Measurements from ENCODE around the gene SERTAD3.
"Not testable (repeated sequence)": the region's sequence is repeated elsewhere in the genome, so short reads cannot be mapped to it uniquely, and the experiment has no call there.

Gene SERTAD3

GRCh38 chr19:40450664-40451063 is 6.5 kb upstream of the SERTAD3 start:
- Mint-ChIP-seq H3K27me3 (no peaks in the 10 kb centered on the region), H3K27ac (ENCODE audit: low read depth) (no peak overlapping the region), H3K9me3 (no peaks in the 10 kb centered on the region), H3K4me1 (no peaks in the 10 kb centered on the region), H3K36me3 (ENCODE audit: insufficient read depth) (peaks cover 1% of the 10 kb centered on the region), H3K4me3 (no peak overlapping the region)
- DNase-seq (ENCODE audit: low spot score in 2 of 2) (no peak), ATAC-seq (replicated peaks; ENCODE audit: extremely low read depth, poor library complexity, severe bottlenecking) (no peak)

- ATAC-seq (replicated peaks; ENCODE audit: extremely low read depth, poor library complexity, severe bottlenecking): no peak
- no peak for DNase-seq (ENCODE audit: low spot score in 2 of 2)
- Mint-ChIP-seq H3K27ac (ENCODE audit: low read depth) (no peak overlapping the region), H3K4me1 (peaks cover 7% of the 10 kb centered on the region), H3K4me3 (no peak overlapping the region), H3K9me3 (no peaks in the 10 kb centered on the region), H3K36me3 (ENCODE audit: insufficient read depth) (peaks cover 5% of the 10 kb centered on the region), H3K27me3 (no peaks in the 10 kb centered on the region)
Observed at GRCh38 chr19:40449506-40449905, 5.4 kb upstream of the SERTAD3 start.

- ATAC-seq (replicated peaks; ENCODE audit: extremely low read depth, poor library complexity, severe bottlenecking) (no peak), DNase-seq (ENCODE audit: low spot score in 2 of 2) (no peak)
- Mint-ChIP-seq H3K27ac (ENCODE audit: low read depth) (peak overlapping the region; percentile 23), H3K27me3 (no peaks in the 10 kb centered on the region), H3K4me3 (peak overlapping the region; percentile 19), H3K4me1 (peaks cover 28% of the 10 kb centered on the region), H3K9me3 (no peaks in the 10 kb centered on the region), H3K36me3 (ENCODE audit: insufficient read depth) (peaks cover 19% of the 10 kb centered on the region)
Observed at GRCh38 chr19:40446263-40446784, 2.2 kb upstream of the SERTAD3 start.

GRCh38 chr19:40445780-40446262 is 1.7 kb upstream of the SERTAD3 start:
- ATAC-seq (replicated peaks; ENCODE audit: extremely low read depth, poor library complexity, severe bottlenecking): no peak
- Mint-ChIP-seq H3K4me3 (no peak overlapping the region), H3K27me3 (no peaks in the 10 kb centered on the region), H3K4me1 (peaks cover 28% of the 10 kb centered on the region), H3K27ac (ENCODE audit: low read depth) (peak overlapping the region; percentile 98), H3K9me3 (no peaks in the 10 kb centered on the region), H3K36me3 (ENCODE audit: insufficient read depth) (peaks cover 24% of the 10 kb centered on the region)
- no peak for DNase-seq (ENCODE audit: low spot score in 2 of 2)

GRCh38 chr19:40444825-40445312 is 734 bp upstream of the SERTAD3 start:
- Mint-ChIP-seq H3K27me3 (no peaks in the 10 kb centered on the region), H3K4me1 (peaks cover 28% of the 10 kb centered on the region), H3K9me3 (no peaks in the 10 kb centered on the region), H3K27ac (ENCODE audit: low read depth) (peak overlapping the region; percentile 98), H3K36me3 (ENCODE audit: insufficient read depth) (peaks cover 28% of the 10 kb centered on the region), H3K4me3 (peak overlapping the region; percentile 99)
- ATAC-seq (replicated peaks; ENCODE audit: extremely low read depth, poor library complexity, severe bottlenecking): no peak
- DNase-seq (ENCODE audit: low spot score in 2 of 2): no peak

- Mint-ChIP-seq H3K9me3 (no peaks in the 10 kb centered on the region), H3K4me3 (peak overlapping the region; percentile 99), H3K27me3 (no peaks in the 10 kb centered on the region), H3K4me1 (peaks cover 29% of the 10 kb centered on the region), H3K36me3 (ENCODE audit: insufficient read depth) (peaks cover 27% of the 10 kb centered on the region), H3K27ac (ENCODE audit: low read depth) (peak overlapping the region; percentile 98)
- DNase-seq (ENCODE audit: low spot score in 2 of 2) (peak; percentile 94 to 99), ATAC-seq (replicated peaks; ENCODE audit: extremely low read depth, poor library complexity, severe bottlenecking) (peak; percentile 78)
Observed at GRCh38 chr19:40443131-40443999, 770 bp downstream of the SERTAD3 start.

GRCh38 chr19:40442328-40443130 is 1.6 kb downstream of the SERTAD3 start:
- H3K9me3 Mint-ChIP-seq: no peaks in the 10 kb centered on the region
- H3K4me3 Mint-ChIP-seq: peak overlapping the region; percentile 99
- peaks cover 27% of the 10 kb centered on the region for H3K36me3 Mint-ChIP-seq (ENCODE audit: insufficient read depth)
- DNase-seq (ENCODE audit: low spot score in 2 of 2) (no peak), ATAC-seq (replicated peaks; ENCODE audit: extremely low read depth, poor library complexity, severe bottlenecking) (no peak)
- no peaks in the 10 kb centered on the region for H3K27me3 Mint-ChIP-seq
- H3K27ac Mint-ChIP-seq (ENCODE audit: low read depth): peak overlapping the region; percentile 98
- peaks cover 33% of the 10 kb centered on the region for H3K4me1 Mint-ChIP-seq

- no peak for ATAC-seq (replicated peaks; ENCODE audit: extremely low read depth, poor library complexity, severe bottlenecking)
- Mint-ChIP-seq H3K9me3 (no peaks in the 10 kb centered on the region), H3K27me3 (no peaks in the 10 kb centered on the region), H3K4me3 (peak overlapping the region; percentile 99), H3K36me3 (ENCODE audit: insufficient read depth) (peaks cover 27% of the 10 kb centered on the region), H3K27ac (ENCODE audit: low read depth) (no peak overlapping the region), H3K4me1 (peaks cover 33% of the 10 kb centered on the region)
- DNase-seq (ENCODE audit: low spot score in 2 of 2): no peak
Observed at GRCh38 chr19:40441719-40442253, 2.3 kb downstream of the SERTAD3 start.

GRCh38 chr19:40438284-40438683 is 5.9 kb downstream of the SERTAD3 start:
- DNase-seq (ENCODE audit: low spot score in 2 of 2) (no peak), ATAC-seq (replicated peaks; ENCODE audit: extremely low read depth, poor library complexity, severe bottlenecking) (no peak)
- Mint-ChIP-seq H3K36me3 (ENCODE audit: insufficient read depth) (peaks cover 15% of the 10 kb centered on the region), H3K27ac (ENCODE audit: low read depth) (no peak overlapping the region), H3K4me3 (no peak overlapping the region), H3K4me1 (peaks cover 23% of the 10 kb centered on the region), H3K27me3 (peaks cover 5% of the 10 kb centered on the region), H3K9me3 (no peaks in the 10 kb centered on the region)

GRCh38 chr19:40433391-40434216 is 10.5 kb downstream of the SERTAD3 start:
- peak overlapping the region; percentile 91 for H3K4me3 Mint-ChIP-seq
- H3K27me3 Mint-ChIP-seq: peaks cover 9% of the 10 kb centered on the region
- H3K36me3 Mint-ChIP-seq (ENCODE audit: insufficient read depth): peaks cover 4% of the 10 kb centered on the region
- ATAC-seq (replicated peaks; ENCODE audit: extremely low read depth, poor library complexity, severe bottlenecking) (peak; percentile 73), DNase-seq (ENCODE audit: low spot score in 2 of 2) (peak in 1 of 2 donors; percentile 14)
- H3K27ac Mint-ChIP-seq (ENCODE audit: low read depth): peak overlapping the region; percentile 96
- peaks cover 14% of the 10 kb centered on the region for H3K4me1 Mint-ChIP-seq
- H3K9me3 Mint-ChIP-seq: no peaks in the 10 kb centered on the region

- not testable (repeated sequence) for H3K36me3 Mint-ChIP-seq (ENCODE audit: insufficient read depth); H3K4me1 Mint-ChIP-seq; H3K9me3 Mint-ChIP-seq; ATAC-seq (replicated peaks; ENCODE audit: extremely low read depth, poor library complexity, severe bottlenecking); H3K27me3 Mint-ChIP-seq; DNase-seq (ENCODE audit: low spot score in 2 of 2)
- peak overlapping the region; percentile 91 for H3K4me3 Mint-ChIP-seq
- peak overlapping the region; percentile 96 for H3K27ac Mint-ChIP-seq (ENCODE audit: low read depth)
Observed at GRCh38 chr19:40432760-40433159, 11.4 kb downstream of the SERTAD3 start.
